Dedifferentiated amniotic fluid mesenchymal stem cell (primary cell): ENCODE results near the gene ECI1.
A peak's percentile ranks its signal among the peaks of the same experiment; 100 is the strongest.

Experiments used
- DNase-seq: peaks from one replicate; pipeline ENCODE4 v3.0.0-alpha.2; 2016; ENCODE audit errors: extremely low spot score

ECI1 gene

GRCh38 chr16:2251296-2252111 lies at the start of gene ECI1:
Gene ECI1, minus strand, starts transcription at chr16:2251587. Its CDS starts 21 bp downstream, at chr16:2251566.
- peak; percentile 86 for DNase-seq

GRCh38 chr16:2299915-2300192 lies 48.5 kb upstream of the ECI1 start:
- no peak for DNase-seq

- DNase-seq = no peak
Observed at GRCh38 chr16:2299121-2299914, 47.9 kb upstream of the ECI1 start.

GRCh38 chr16:2298621-2299020 lies 47.2 kb upstream of the ECI1 start:
- DNase-seq = no peak

GRCh38 chr16:2297506-2297860 lies 46.1 kb upstream of the ECI1 start:
- DNase-seq = no peak

- DNase-seq = no peak
Observed at GRCh38 chr16:2296661-2297505, 45.5 kb upstream of the ECI1 start.

- DNase-seq = no peak
Observed at GRCh38 chr16:2295056-2295798, 43.8 kb upstream of the ECI1 start.

GRCh38 chr16:2292221-2292620 lies 40.8 kb upstream of the ECI1 start:
- DNase-seq = no peak

- DNase-seq = no peak
Observed at GRCh38 chr16:2289282-2289681, 37.9 kb upstream of the ECI1 start.

- no peak for DNase-seq
Observed at GRCh38 chr16:2288726-2289125, 37.3 kb upstream of the ECI1 start.

GRCh38 chr16:2287916-2288547 lies 36.6 kb upstream of the ECI1 start:
- no peak for DNase-seq

- DNase-seq = no peak
Observed at GRCh38 chr16:2286550-2286949, 35.2 kb upstream of the ECI1 start.

- no peak for DNase-seq
Observed at GRCh38 chr16:2285731-2286191, 34.4 kb upstream of the ECI1 start.

- DNase-seq = no peak
Observed at GRCh38 chr16:2284797-2285576, 33.6 kb upstream of the ECI1 start.

- DNase-seq = no peak
Observed at GRCh38 chr16:2284001-2284770, 32.8 kb upstream of the ECI1 start.

- no peak for DNase-seq
Observed at GRCh38 chr16:2282866-2283555, 31.6 kb upstream of the ECI1 start.

GRCh38 chr16:2282262-2282661 lies 30.9 kb upstream of the ECI1 start:
- DNase-seq = no peak

- no peak for DNase-seq
Observed at GRCh38 chr16:2280981-2281542, 29.7 kb upstream of the ECI1 start.

GRCh38 chr16:2280461-2280860 lies 29.1 kb upstream of the ECI1 start:
- DNase-seq = no peak
